HL-60 (cell line): ENCODE data around the gene MMP15.

Experiments used
- DNase-seq, 2 experiments: peaks; one replicate each; pipeline ENCODE4 v3.0.0-alpha.2; 2010 to 2020; ENCODE audit warnings: low read depth in 1 of 2, low spot score in 1 of 2
- H3K27ac ChIP-seq: fragments of 250-450 bp; sonication (Bioruptor Pico); replicated peaks from 2 replicates; pipeline ENCODE4 v1.5.1; 2020; ENCODE audit warnings: mild to moderate bottlenecking, moderate library complexity
- H3K27me3 ChIP-seq: fragments of 250-450 bp; sonication (Bioruptor Pico); 2 replicates; pipeline ENCODE4 v1.5.1; 2021; ENCODE audit warnings: mild to moderate bottlenecking, moderate library complexity; ENCODE audit not compliant: insufficient read depth, poor library complexity, severe bottlenecking
- H3K4me3 ChIP-seq: replicated peaks from 2 replicates; pipeline ENCODE4 v1.5.1; 2011; ENCODE audit warnings: mild to moderate bottlenecking, control low read depth, low read length; ENCODE audit not compliant: insufficient read depth
- CTCF ChIP-seq: IDR thresholded peaks from one replicate; pipeline ENCODE4 v1.5.1; 2011; ENCODE audit warnings: low read length, control low read depth, inconsistent platforms; ENCODE audit not compliant: insufficient read depth
- GABPA ChIP-seq: IDR thresholded peaks from 2 replicates; pipeline ENCODE4 v1.6.1; 2012; ENCODE audit warnings: low read depth
- POLR2AphosphoS5 ChIP-seq: IDR thresholded peaks from 2 replicates; pipeline ENCODE4 v1.6.1; 2012; ENCODE audit warnings: low read depth
- SPI1 ChIP-seq: IDR thresholded peaks from 2 replicates; pipeline ENCODE4 v1.6.1; 2012; ENCODE audit warnings: low read depth, mild to moderate bottlenecking, borderline replicate concordance
- TF ChIP-seq, protein P1 (sequence below): IDR thresholded peaks from 2 replicates; pipeline ENCODE4 v1.6.1; 2012; ENCODE audit warnings: low read depth; ENCODE audit not compliant: insufficient replicate concordance

The MMP15 gene

GRCh38 chr16:58010886-58011285 lies 14.7 kb upstream of the MMP15 start:
- no peak for TF ChIP-seq POLR2AphosphoS5
- TF ChIP-seq, protein P1, sequence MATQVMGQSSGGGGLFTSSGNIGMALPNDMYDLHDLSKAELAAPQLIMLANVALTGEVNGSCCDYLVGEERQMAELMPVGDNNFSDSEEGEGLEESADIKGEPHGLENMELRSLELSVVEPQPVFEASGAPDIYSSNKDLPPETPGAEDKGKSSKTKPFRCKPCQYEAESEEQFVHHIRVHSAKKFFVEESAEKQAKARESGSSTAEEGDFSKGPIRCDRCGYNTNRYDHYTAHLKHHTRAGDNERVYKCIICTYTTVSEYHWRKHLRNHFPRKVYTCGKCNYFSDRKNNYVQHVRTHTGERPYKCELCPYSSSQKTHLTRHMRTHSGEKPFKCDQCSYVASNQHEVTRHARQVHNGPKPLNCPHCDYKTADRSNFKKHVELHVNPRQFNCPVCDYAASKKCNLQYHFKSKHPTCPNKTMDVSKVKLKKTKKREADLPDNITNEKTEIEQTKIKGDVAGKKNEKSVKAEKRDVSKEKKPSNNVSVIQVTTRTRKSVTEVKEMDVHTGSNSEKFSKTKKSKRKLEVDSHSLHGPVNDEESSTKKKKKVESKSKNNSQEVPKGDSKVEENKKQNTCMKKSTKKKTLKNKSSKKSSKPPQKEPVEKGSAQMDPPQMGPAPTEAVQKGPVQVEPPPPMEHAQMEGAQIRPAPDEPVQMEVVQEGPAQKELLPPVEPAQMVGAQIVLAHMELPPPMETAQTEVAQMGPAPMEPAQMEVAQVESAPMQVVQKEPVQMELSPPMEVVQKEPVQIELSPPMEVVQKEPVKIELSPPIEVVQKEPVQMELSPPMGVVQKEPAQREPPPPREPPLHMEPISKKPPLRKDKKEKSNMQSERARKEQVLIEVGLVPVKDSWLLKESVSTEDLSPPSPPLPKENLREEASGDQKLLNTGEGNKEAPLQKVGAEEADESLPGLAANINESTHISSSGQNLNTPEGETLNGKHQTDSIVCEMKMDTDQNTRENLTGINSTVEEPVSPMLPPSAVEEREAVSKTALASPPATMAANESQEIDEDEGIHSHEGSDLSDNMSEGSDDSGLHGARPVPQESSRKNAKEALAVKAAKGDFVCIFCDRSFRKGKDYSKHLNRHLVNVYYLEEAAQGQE = no peak
- no peak for TF ChIP-seq GABPA
- TF ChIP-seq CTCF = no peak
- TF ChIP-seq SPI1 = no peak
- no peak for DNase-seq
- Histone ChIP-seq H3K27me3 (no peaks in the 10 kb centered on the region), H3K27ac (no peak overlapping the region), H3K4me3 (no peak overlapping the region)

- H3K27ac ChIP-seq = no peak overlapping the region
- H3K4me3 ChIP-seq = no peak overlapping the region
- no peaks in the 10 kb centered on the region for H3K27me3 ChIP-seq
- no peak for DNase-seq
- TF ChIP-seq, protein P1 = no peak
- no peak for TF ChIP-seq POLR2AphosphoS5
- TF ChIP-seq CTCF = no peak
- TF ChIP-seq GABPA = no peak
- no peak for TF ChIP-seq SPI1
Observed at GRCh38 chr16:58011652-58012051, 13.9 kb upstream of the MMP15 start.

GRCh38 chr16:58012481-58012880 lies 13.1 kb upstream of the MMP15 start:
- no peak for TF ChIP-seq POLR2AphosphoS5
- TF ChIP-seq CTCF = no peak
- TF ChIP-seq, protein P1 = no peak
- TF ChIP-seq SPI1 = no peak
- TF ChIP-seq GABPA = no peak
- H3K27ac ChIP-seq = no peak overlapping the region
- H3K4me3 ChIP-seq = no peak overlapping the region
- H3K27me3 ChIP-seq = no peaks in the 10 kb centered on the region
- no peak for DNase-seq
